Measurements from ENCODE around the gene FILIP1. TPM values are rescaled to one million over a fixed set of nuclear protein-coding genes. Genes with fewer than 3 reads are reported as not detected.

Gene FILIP1
- total RNA-seq, 1 experiment from 2014 or later, result 2.9 TPM

DNA sequence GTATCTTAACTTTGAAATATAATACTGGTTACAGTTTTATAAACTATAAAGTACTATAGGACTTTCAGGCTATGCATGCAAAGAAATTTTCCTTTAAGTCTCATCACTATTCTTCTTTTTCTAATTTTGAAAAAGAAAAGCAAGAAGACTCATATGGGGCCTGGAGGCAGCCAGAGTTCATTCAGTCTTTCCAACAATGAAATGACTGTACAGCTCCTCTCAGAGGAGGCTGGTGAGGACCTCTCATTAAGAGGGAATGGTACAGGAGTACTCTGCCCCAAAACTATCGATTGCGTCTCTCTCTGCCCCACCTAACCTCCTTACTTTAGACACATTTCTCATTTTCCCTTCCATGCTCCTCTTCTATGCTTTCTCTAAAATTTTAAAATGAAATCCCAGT, 66.3 kb downstream of the FILIP1 start:
- H3K36me3 Mint-ChIP-seq, result peaks cover 5% of the 10 kb centered on the region
- no peak for DNase-seq (ENCODE audit: low spot score)
- H3K9me3 Mint-ChIP-seq, result peaks cover 15% of the 10 kb centered on the region
- no peaks in the 10 kb centered on the region for H3K27me3 Mint-ChIP-seq (ENCODE audit: low read depth)
- no peak for ATAC-seq
- TF ChIP-seq SMAD3 (CRISPR knock-in tag; IDR thresholded peaks at IDR 0.05; ENCODE audit: borderline replicate concordance), result no peak
- no peak for TF ChIP-seq TP53 (CRISPR knock-in tag; IDR thresholded peaks at IDR 0.05)
- TF ChIP-seq, protein P1, sequence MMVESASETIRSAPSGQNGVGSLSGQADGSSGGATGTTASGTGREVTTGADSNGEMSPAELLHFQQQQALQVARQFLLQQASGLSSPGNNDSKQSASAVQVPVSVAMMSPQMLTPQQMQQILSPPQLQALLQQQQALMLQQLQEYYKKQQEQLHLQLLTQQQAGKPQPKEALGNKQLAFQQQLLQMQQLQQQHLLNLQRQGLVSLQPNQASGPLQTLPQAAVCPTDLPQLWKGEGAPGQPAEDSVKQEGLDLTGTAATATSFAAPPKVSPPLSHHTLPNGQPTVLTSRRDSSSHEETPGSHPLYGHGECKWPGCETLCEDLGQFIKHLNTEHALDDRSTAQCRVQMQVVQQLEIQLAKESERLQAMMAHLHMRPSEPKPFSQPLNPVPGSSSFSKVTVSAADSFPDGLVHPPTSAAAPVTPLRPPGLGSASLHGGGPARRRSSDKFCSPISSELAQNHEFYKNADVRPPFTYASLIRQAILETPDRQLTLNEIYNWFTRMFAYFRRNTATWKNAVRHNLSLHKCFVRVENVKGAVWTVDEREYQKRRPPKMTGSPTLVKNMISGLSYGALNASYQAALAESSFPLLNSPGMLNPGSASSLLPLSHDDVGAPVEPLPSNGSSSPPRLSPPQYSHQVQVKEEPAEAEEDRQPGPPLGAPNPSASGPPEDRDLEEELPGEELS (CRISPR knock-in tag; IDR thresholded peaks at IDR 0.05), result no peak
- TF ChIP-seq CREB1 (CRISPR knock-in tag; IDR thresholded peaks at IDR 0.05), result no peak
- TF ChIP-seq, protein P2, sequence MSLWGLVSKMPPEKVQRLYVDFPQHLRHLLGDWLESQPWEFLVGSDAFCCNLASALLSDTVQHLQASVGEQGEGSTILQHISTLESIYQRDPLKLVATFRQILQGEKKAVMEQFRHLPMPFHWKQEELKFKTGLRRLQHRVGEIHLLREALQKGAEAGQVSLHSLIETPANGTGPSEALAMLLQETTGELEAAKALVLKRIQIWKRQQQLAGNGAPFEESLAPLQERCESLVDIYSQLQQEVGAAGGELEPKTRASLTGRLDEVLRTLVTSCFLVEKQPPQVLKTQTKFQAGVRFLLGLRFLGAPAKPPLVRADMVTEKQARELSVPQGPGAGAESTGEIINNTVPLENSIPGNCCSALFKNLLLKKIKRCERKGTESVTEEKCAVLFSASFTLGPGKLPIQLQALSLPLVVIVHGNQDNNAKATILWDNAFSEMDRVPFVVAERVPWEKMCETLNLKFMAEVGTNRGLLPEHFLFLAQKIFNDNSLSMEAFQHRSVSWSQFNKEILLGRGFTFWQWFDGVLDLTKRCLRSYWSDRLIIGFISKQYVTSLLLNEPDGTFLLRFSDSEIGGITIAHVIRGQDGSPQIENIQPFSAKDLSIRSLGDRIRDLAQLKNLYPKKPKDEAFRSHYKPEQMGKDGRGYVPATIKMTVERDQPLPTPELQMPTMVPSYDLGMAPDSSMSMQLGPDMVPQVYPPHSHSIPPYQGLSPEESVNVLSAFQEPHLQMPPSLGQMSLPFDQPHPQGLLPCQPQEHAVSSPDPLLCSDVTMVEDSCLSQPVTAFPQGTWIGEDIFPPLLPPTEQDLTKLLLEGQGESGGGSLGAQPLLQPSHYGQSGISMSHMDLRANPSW (CRISPR knock-in tag; conservative IDR thresholded peaks at IDR 0.05; ENCODE audit: low read depth), result no peak
- peaks cover 8% of the 10 kb centered on the region for H3K4me1 Mint-ChIP-seq
- CTCF ChIA-PET, result no interaction called here
- no peak overlapping the region for H3K4me3 Mint-ChIP-seq
- POLR2A ChIA-PET, result no interaction called here
- no peak overlapping the region for H3K27ac Mint-ChIP-seq

DNA sequence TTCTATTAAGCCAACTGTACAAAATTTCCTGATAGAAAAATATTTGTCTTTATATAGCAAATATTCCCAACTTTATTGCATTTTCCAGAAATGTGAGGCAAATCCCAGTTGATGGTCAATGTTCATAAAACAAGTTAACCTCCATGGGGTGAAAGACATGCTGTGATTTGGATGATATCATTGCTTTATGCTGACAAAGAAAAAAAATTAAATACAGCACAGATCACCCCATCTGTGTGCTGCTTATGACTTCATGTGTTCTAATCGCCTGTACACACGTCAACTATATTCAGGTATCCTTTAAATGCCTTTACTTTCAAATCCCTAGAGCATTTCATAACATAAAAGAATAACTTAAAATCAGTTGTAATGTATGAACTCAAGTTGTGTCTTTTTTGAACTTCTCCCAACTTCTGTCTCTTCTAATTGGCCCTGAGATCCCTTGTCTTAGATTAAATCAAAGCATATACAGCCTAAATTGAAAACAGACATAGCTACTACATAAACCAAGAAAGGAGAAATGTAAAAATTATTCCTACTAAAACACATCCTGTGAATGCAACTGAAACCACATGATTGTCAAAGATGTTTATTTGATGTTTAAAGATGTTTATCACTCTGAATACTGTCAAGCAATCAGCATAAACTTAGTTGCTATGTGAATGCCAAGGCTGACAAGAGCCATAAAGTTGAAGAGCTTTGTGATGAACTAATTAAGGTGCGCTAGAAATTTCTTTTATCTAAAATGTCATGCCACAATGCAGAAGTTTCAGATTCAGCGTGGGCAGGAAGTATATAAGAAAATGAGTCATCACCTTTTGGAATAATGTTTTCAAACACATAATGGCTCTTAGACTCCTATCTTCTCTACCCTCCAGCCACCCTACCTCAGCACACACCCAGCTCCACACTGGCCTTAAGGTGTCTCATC, 68.7 kb downstream of the FILIP1 start:
- DNase-seq (ENCODE audit: low spot score), result no peak
- CTCF ChIA-PET, result no interaction called here
- no peak for ATAC-seq

More for the DNA sequence above, 68.7 kb downstream of the FILIP1 start:
- H3K9me3 Mint-ChIP-seq, result peaks cover 9% of the 10 kb centered on the region
- POLR2A ChIA-PET, result no interaction called here
- no peak overlapping the region for H3K27ac Mint-ChIP-seq
- no peaks in the 10 kb centered on the region for H3K27me3 Mint-ChIP-seq (ENCODE audit: low read depth)
- peaks cover 8% of the 10 kb centered on the region for H3K4me1 Mint-ChIP-seq
- H3K4me3 Mint-ChIP-seq, result no peak overlapping the region
- peaks cover 2% of the 10 kb centered on the region; the same call in 1 of the 2 replicates for H3K36me3 Mint-ChIP-seq
- TF ChIP-seq, protein P3, sequence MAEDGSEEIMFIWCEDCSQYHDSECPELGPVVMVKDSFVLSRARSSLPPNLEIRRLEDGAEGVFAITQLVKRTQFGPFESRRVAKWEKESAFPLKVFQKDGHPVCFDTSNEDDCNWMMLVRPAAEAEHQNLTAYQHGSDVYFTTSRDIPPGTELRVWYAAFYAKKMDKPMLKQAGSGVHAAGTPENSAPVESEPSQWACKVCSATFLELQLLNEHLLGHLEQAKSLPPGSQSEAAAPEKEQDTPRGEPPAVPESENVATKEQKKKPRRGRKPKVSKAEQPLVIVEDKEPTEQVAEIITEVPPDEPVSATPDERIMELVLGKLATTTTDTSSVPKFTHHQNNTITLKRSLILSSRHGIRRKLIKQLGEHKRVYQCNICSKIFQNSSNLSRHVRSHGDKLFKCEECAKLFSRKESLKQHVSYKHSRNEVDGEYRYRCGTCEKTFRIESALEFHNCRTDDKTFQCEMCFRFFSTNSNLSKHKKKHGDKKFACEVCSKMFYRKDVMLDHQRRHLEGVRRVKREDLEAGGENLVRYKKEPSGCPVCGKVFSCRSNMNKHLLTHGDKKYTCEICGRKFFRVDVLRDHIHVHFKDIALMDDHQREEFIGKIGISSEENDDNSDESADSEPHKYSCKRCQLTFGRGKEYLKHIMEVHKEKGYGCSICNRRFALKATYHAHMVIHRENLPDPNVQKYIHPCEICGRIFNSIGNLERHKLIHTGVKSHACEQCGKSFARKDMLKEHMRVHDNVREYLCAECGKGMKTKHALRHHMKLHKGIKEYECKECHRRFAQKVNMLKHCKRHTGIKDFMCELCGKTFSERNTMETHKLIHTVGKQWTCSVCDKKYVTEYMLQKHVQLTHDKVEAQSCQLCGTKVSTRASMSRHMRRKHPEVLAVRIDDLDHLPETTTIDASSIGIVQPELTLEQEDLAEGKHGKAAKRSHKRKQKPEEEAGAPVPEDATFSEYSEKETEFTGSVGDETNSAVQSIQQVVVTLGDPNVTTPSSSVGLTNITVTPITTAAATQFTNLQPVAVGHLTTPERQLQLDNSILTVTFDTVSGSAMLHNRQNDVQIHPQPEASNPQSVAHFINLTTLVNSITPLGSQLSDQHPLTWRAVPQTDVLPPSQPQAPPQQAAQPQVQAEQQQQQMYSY (CRISPR knock-in tag; IDR thresholded peaks at IDR 0.05), result no peak
- no peak for TF ChIP-seq ZNF317 (CRISPR knock-in tag; IDR thresholded peaks at IDR 0.05; ENCODE audit: borderline replicate concordance, low read depth)
- TF ChIP-seq, protein P2 (CRISPR knock-in tag; conservative IDR thresholded peaks at IDR 0.05; ENCODE audit: low read depth), result no peak
- TF ChIP-seq, protein P4, sequence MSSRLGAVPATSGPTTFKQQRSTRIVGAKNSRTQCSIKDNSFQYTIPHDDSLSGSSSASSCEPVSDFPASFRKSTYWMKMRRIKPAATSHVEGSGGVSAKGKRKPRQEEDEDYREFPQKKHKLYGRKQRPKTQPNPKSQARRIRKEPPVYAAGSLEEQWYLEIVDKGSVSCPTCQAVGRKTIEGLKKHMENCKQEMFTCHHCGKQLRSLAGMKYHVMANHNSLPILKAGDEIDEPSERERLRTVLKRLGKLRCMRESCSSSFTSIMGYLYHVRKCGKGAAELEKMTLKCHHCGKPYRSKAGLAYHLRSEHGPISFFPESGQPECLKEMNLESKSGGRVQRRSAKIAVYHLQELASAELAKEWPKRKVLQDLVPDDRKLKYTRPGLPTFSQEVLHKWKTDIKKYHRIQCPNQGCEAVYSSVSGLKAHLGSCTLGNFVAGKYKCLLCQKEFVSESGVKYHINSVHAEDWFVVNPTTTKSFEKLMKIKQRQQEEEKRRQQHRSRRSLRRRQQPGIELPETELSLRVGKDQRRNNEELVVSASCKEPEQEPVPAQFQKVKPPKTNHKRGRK (CRISPR knock-in tag; IDR thresholded peaks at IDR 0.05; ENCODE audit: borderline replicate concordance), result no peak
